K562 (cell line): ENCODE data around the gene MAGEB2. TPM values are rescaled to one million over a fixed set of nuclear protein-coding genes. Genes with fewer than 3 reads are reported as not detected.

Source experiments
- ATAC-seq: fragments of 200-7000 bp; cut with Tn5 transposase; 3 replicates; pipeline ENCODE4 v1.9.1; 2020; ENCODE audit warnings: moderate library complexity
- BruUV-seq: library from RNA; stranded (reverse); fragments of 400-500 nt; replicated peaks from 2 replicates; lab custom pipeline; 2021; lab: Mats Ljungman, UMichigan
- CTCF ChIA-PET: fragments of 300-600 bp; formaldehyde crosslinking; extraction: SDS; loops from one replicate; lab custom pipeline; 2021; ENCODE audit warnings: low intra/inter-chr PET ratio; lab: Yijun Ruan, JAX
- POLR2A ChIA-PET: fragments of 300-600, 350-650 bp; sonication (Branson Sonifier 250); formaldehyde crosslinking; extraction: SDS; loops from one replicate; lab custom pipeline; 2021; ENCODE audit warnings: antibody characterized with exemption, inconsistent platforms; lab: Yijun Ruan, JAX
- DNase-seq, 4 experiments: peaks; one replicate each; pipeline versions ENCODE4 v3.0.0 to v3.0.0-alpha.2; 2011 to 2018; ENCODE audit warnings: low spot score in 3 of 4, mixed read lengths in 3 of 4; ENCODE audit errors: extremely low read depth in 1 of 4
- FAIRE-seq: peaks from 2 replicates; lab custom pipeline; 2011; peaks lifted over from hg19 to GRCh38; lab: Jason Lieb, UNC
- H2AFZ ChIP-seq: 2 replicates; pipeline ENCODE4 v1.6.0; 2011; ENCODE audit warnings: low read depth, low read length, control low read depth, inconsistent platforms
- H3K27ac ChIP-seq: fragments of 200-600 bp; 3 replicates; pipeline ENCODE4 v1.8.0; 2011; ENCODE audit warnings: low read depth, mild to moderate bottlenecking, control low read depth, inconsistent platforms, low read length, moderate library complexity, mixed read lengths; ENCODE audit errors: extremely low read depth
- H3K27me3 ChIP-seq, 2 experiments: fragments of 300-600 bp in 1 of 2; 2 replicates in 1 of 2; 3 replicates in 1 of 2; pipeline versions ENCODE4 v1.6.0 to v1.8.0; 2011; ENCODE audit warnings: inconsistent platforms in 2 of 2, low read length in 2 of 2, mild to moderate bottlenecking in 1 of 2, mixed read lengths in 1 of 2, moderate library complexity in 1 of 2; ENCODE audit not compliant: control insufficient read depth in 2 of 2, insufficient read depth in 2 of 2
- H3K36me3 ChIP-seq: fragments of 300-600 bp; 3 replicates; pipeline ENCODE4 v1.8.0; 2011; ENCODE audit warnings: mild to moderate bottlenecking, low read length, inconsistent platforms; ENCODE audit not compliant: control insufficient read depth, insufficient read depth
- H3K4me1 ChIP-seq, 2 experiments: fragments of 200-600 bp in 1 of 2; replicated peaks in 1 of 2; 2 replicates in 1 of 2; 3 replicates in 1 of 2; pipeline versions ENCODE4 v1.5.1 to v1.8.0; 2011; ENCODE audit warnings: inconsistent platforms in 2 of 2, low read length in 2 of 2, mild to moderate bottlenecking in 1 of 2, mixed read lengths in 1 of 2, moderate library complexity in 1 of 2; ENCODE audit not compliant: control insufficient read depth in 2 of 2, insufficient read depth in 2 of 2
- H3K4me2 ChIP-seq: 2 replicates; pipeline ENCODE4 v1.6.1; 2011; ENCODE audit warnings: low read length, control low read depth, inconsistent platforms, mixed read lengths; ENCODE audit not compliant: insufficient read depth
- H3K4me3 ChIP-seq: fragments of 200-600 bp; sonication (generic), shearing (Covaris generic); 2 replicates; pipeline ENCODE4 v1.5.1; 2016; ENCODE audit warnings: control low read depth, inconsistent platforms
- H3K79me2 ChIP-seq: fragments of 200-600 bp; 3 replicates; pipeline ENCODE4 v1.8.0; 2011; ENCODE audit warnings: low read length, inconsistent platforms; ENCODE audit not compliant: control insufficient read depth, insufficient read depth
- H3K9ac ChIP-seq, 2 experiments: 2 replicates each; pipeline versions ENCODE4 v1.6.0 to v1.6.1; 2011; ENCODE audit warnings: low read depth in 2 of 2, low read length in 2 of 2, control low read depth in 1 of 2, inconsistent platforms in 1 of 2, mild to moderate bottlenecking in 1 of 2, mixed read lengths in 1 of 2; ENCODE audit not compliant: insufficient read depth in 1 of 2
- H3K9me1 ChIP-seq: one replicate; pipeline ENCODE4 v1.6.0; 2011; ENCODE audit warnings: inconsistent platforms, mild to moderate bottlenecking, low read length, moderate library complexity; ENCODE audit not compliant: control insufficient read depth, insufficient read depth
- H3K9me3 ChIP-seq: replicated peaks from 2 replicates; pipeline ENCODE4 v1.5.1; 2011; ENCODE audit warnings: low read depth, low read length, inconsistent platforms; ENCODE audit not compliant: control insufficient read depth, insufficient read depth
- H4K20me1 ChIP-seq: replicated peaks from 2 replicates; pipeline ENCODE4 v1.6.1; 2011; ENCODE audit warnings: low read length, inconsistent platforms, mixed read lengths; ENCODE audit not compliant: control insufficient read depth, insufficient read depth
- ATF7 ChIP-seq: fragments of 450-650 bp; IDR thresholded peaks from 2 replicates; pipeline ENCODE4 v1.7.1; 2014; ENCODE audit warnings: mild to moderate bottlenecking, moderate library complexity
- CREB3 ChIP-seq: fragments of 450-650 bp; conservative IDR thresholded peaks from 2 replicates; pipeline ENCODE4 v1.6.1; 2016; ENCODE audit warnings: missing genetic modification characterization, low read depth, mild to moderate bottlenecking, missing compliant biosample characterization, moderate library complexity
- ETV1 ChIP-seq: fragments of 450-650 bp; conservative IDR thresholded peaks from 2 replicates; pipeline ENCODE4 v1.6.1; 2016; ENCODE audit warnings: missing genetic modification characterization, control low read depth, low read depth, missing compliant biosample characterization
- GABPB1 ChIP-seq: sonication (generic); formaldehyde crosslinking; IDR thresholded peaks from 2 replicates; pipeline ENCODE4 v1.8.0; 2022; ENCODE audit warnings: mild to moderate bottlenecking, missing genetic modification reagents
- MYC ChIP-seq, 2 experiments: fragments of 250-450 bp in 1 of 2; sonication (Bioruptor Pico) in 1 of 2; IDR thresholded peaks; 2 replicates each; pipeline versions ENCODE4 v1.5.1 to v1.6.1; 2012 to 2021; ENCODE audit warnings: low read depth in 2 of 2, borderline replicate concordance in 1 of 2, improper control_type of control experiment in 1 of 2, low read length in 1 of 2, mild to moderate bottlenecking in 1 of 2, moderate library complexity in 1 of 2
- NCOA1 ChIP-seq: fragments of 450-650 bp; IDR thresholded peaks from 2 replicates; pipeline ENCODE4 v1.6.1; 2016; ENCODE audit warnings: low read depth
- PRDM10 ChIP-seq: fragments of 450-650 bp; IDR thresholded peaks from 2 replicates; pipeline ENCODE4 v1.6.1; 2018; ENCODE audit not compliant: partially characterized antibody
- RBM25 ChIP-seq: fragments of 200-400 bp; formaldehyde crosslinking; IDR thresholded peaks from 2 replicates; pipeline ENCODE4 v1.6.1; 2018; ENCODE audit warnings: low read length, low read depth, moderate library complexity; ENCODE audit not compliant: severe bottlenecking
- RHOXF2B ChIP-seq: fragments of 250-450 bp; sonication (Bioruptor Pico); conservative IDR thresholded peaks from 2 replicates; pipeline ENCODE4 v1.5.1; 2021
- SAP30 ChIP-seq: fragments of 200-600 bp; sonication (generic); IDR thresholded peaks from 2 replicates; pipeline ENCODE4 v1.6.1; 2012; ENCODE audit warnings: borderline replicate concordance, low read depth, mild to moderate bottlenecking, moderate library complexity, low read length, control low read depth, inconsistent platforms; ENCODE audit not compliant: insufficient read depth, poor library complexity, severe bottlenecking
- SMC3 ChIP-seq: conservative IDR thresholded peaks from 2 replicates; pipeline ENCODE4 v1.6.1; 2011; ENCODE audit warnings: low read depth, low read length, improper control_type of control experiment; ENCODE audit not compliant: insufficient read depth
- SP1 ChIP-seq: sonication (generic); formaldehyde crosslinking; IDR thresholded peaks from 2 replicates; pipeline ENCODE4 v1.8.1; 2022; ENCODE audit warnings: mild to moderate bottlenecking, missing genetic modification reagents
- SREBF1 ChIP-seq: fragments of 150-350 bp; IDR thresholded peaks from 2 replicates; pipeline ENCODE4 v1.6.1; 2014; ENCODE audit warnings: antibody characterized with exemption, low read depth, low read length, borderline replicate concordance
- TRIM24 ChIP-seq, 2 experiments: fragments of 450-650 bp; IDR thresholded peaks; 2 replicates each; pipeline ENCODE4 v1.6.1; 2016
- ZBED1 ChIP-seq: IDR thresholded peaks from 2 replicates; pipeline ENCODE4 v1.6.1; 2014
- WGBS: fragments of 100-300 bp; shearing (Covaris generic); methylation state at CpG from one replicate; pipeline ENCODE4 v1.1.6; 2016; ENCODE audit warnings: low coverage, mixed read lengths; ENCODE audit not compliant: insufficient coverage; ENCODE audit errors: missing lambda C conversion rate; 5-methylcytosine and 5-hydroxymethylcytosine counted together
- in situ Hi-C: fragments of 300-500 bp; cut with MboI; formaldehyde crosslinking; loops from 4 replicates; pipeline ENCODE4 v1.15.0; 2018; ENCODE audit warnings: inconsistent platforms, mixed read lengths
- intact Hi-C: fragments of 100-400 bp; cut with micrococcal nuclease; formaldehyde crosslinking; loops from 2 replicates; pipeline ENCODE4 v1.14.2; 2022
- polyA plus RNA-seq, 8 experiments: library from polyadenylated mRNA; depleted of rRNA in 4 of 8; stranded (reverse) in 5 of 8; unstranded in 3 of 8; fragments of >200 nt; fragmentation: Nextera tagmentation in 2 of 8; fragmentation: Illumina TruSeq in 1 of 8; extraction: Ambion mirVana in 2 of 8; extraction: Trizol in 1 of 8; gene quantifications; 2 replicates each; pipeline versions ENCODE4 v1.2.1 to v1.2.3, GENCODE V29; 2011 to 2014; ENCODE audit warnings: inconsistent platforms in 1 of 8, missing spikeins in 1 of 8
- total RNA-seq, 7 experiments: library from RNA; depleted of rRNA in 6 of 7; stranded (reverse); fragments of >200 nt in 6 of 7; fragmentation: Illumina TruSeq in 2 of 7; extraction: Trizol in 2 of 7; gene quantifications; 2 replicates each; pipeline versions ENCODE4 v1.2.1 to v1.2.3, GENCODE V29; 2011 to 2021; ENCODE audit warnings: low replicate concordance in 1 of 7

The MAGEB2 gene
- total and polyA plus RNA-seq, 9 of the 15 experiments (the other 6 are each of a cell fraction or from before 2014, with no cell fraction given), result 21.6 to 277 (median 88.8) TPM

DNA sequence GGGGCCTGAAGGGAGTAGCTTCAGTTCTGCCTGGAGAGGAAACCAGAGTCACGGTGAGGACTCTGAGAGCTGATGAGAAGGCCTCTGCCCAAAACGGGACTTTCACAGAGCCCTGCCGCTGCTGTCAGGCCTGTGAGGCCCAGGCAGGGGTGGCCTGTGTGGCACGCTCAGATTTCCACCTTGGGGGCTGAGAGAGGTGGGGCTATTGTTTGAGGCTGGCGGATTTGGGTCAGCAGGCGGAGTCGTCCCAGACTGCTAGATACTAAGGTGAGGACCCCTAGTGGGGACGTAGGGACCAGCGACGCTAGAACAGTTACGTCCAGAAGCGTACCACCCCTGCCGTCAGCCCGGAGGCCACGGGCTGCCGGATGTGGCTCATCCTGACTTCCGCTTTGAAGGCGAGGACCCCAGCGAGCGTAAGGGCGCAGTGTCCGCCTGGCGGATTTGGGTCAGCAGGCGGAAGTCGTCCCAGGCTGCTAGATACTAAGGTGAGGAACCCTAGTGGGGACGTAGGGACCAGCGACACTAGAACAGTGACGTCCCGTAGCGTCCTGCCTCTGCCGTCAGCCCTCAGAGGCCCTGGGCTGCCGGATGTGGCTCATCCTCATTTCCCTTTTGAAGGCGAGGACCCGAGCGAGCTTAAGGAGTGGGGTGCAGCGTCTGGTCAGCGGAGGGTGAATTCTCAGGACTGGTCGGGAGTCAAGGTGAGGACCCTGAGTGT lies 31.6 kb downstream of the MAGEB2 start, which contains the start of gene MAGEB1:
MAGEB1 (plus strand) TSS at position 378 of the 721 bp plus-strand sequence. CDS start 3,348 bp downstream, outside the sequence.
- intact Hi-C loops, result loop anchor here (2.0 kb wide), 1 partner anchor 30 kb away; no protein-coding TSS in a partner anchor
- Histone ChIP-seq H3K9me1 (no peaks in the 10 kb centered on the region), H3K4me1 (peaks cover 7 to 9% of the 10 kb centered on the region in 2 experiments; a peak in 4 of 5 replicates), H3K79me2 (peaks cover 13% of the 10 kb centered on the region), H3K9me3 (no peaks in the 10 kb centered on the region), H3K9ac (peak within 1 kb of the TSS; percentile 82 to 87), H4K20me1 (no peaks in the 10 kb centered on the region), H3K27me3 (no peaks in the 10 kb centered on the region), H2AFZ (peak within 1 kb of the TSS; percentile 97), H3K27ac (peak within 1 kb of the TSS; percentile 92), H3K4me3 (peak within 1 kb of the TSS; percentile 56), H3K4me2 (peak within 1 kb of the TSS; percentile 85), H3K36me3 (peaks cover 24% of the 10 kb centered on the region; the same call in 2 of the 3 replicates)
- DNase-seq (peak; percentile 68 to 90 (median 71)), ATAC-seq (peak; percentile 99), FAIRE-seq (peak; percentile 93)
- ChIA-PET POLR2A (no interaction called here), CTCF (no interaction called here)
- WGBS, result 3% methylated on average over 26 of the region's 38 CpGs
- BruUV-seq, result no TSS peak
- in situ Hi-C loops, result no loop called here
- TF ChIP-seq SP1 (CRISPR knock-in tag), result 0 out of 2 replicates have a peak, but pooled peaks have one; percentile 22
- TF ChIP-seq SAP30, result no peak
- no peak for TF ChIP-seq ZBED1
- TF ChIP-seq MYC (IDR thresholded peaks at IDR 0.05; ENCODE audit: low read depth, low read length), result 0 out of 2 replicates have a peak, but pooled peaks have one; percentile 7
- TF ChIP-seq MYC (CRISPR knock-in tag; IDR thresholded peaks at IDR 0.05; ENCODE audit: borderline replicate concordance, low read depth), result no peak
- peak; percentile 12 for TF ChIP-seq PRDM10
- TF ChIP-seq RBM25, result no peak
- TF ChIP-seq GABPB1, result peak; percentile 94
- no peak for TF ChIP-seq CREB3 (tag)
- TF ChIP-seq NCOA1, result peak; percentile 77; the same call in 1 of the 2 replicates
- peak; percentile 69; the same call in 1 of the 2 replicates for TF ChIP-seq ATF7
- no peak for TF ChIP-seq TRIM24 (IDR thresholded peaks at IDR 0.05)
- TF ChIP-seq ETV1 (tag), result peak; percentile 85
- TF ChIP-seq SMC3, result no peak
- TF ChIP-seq RHOXF2B (CRISPR knock-in tag), result no peak
- TF ChIP-seq SREBF1, result no peak
